ENCODE measurements around the gene PIM3.

PIM3 gene

GRCh38 chr22:49966041-49966773 lies 5.6 kb downstream of the PIM3 start:
- POLR2A ChIA-PET = interaction anchor here (0.6 kb wide), 1 partner anchor 46 kb away, joined by 3 read pairs; no protein-coding TSS in a partner anchor

GRCh38 chr22:49966774-49967705 lies 6.5 kb downstream of the PIM3 start:
- POLR2A ChIA-PET = interaction anchor here (1.1 kb wide), 1 partner anchor 276 kb away, joined by 4 read pairs; no protein-coding TSS in a partner anchor
- TF ChIP-seq, protein P1, sequence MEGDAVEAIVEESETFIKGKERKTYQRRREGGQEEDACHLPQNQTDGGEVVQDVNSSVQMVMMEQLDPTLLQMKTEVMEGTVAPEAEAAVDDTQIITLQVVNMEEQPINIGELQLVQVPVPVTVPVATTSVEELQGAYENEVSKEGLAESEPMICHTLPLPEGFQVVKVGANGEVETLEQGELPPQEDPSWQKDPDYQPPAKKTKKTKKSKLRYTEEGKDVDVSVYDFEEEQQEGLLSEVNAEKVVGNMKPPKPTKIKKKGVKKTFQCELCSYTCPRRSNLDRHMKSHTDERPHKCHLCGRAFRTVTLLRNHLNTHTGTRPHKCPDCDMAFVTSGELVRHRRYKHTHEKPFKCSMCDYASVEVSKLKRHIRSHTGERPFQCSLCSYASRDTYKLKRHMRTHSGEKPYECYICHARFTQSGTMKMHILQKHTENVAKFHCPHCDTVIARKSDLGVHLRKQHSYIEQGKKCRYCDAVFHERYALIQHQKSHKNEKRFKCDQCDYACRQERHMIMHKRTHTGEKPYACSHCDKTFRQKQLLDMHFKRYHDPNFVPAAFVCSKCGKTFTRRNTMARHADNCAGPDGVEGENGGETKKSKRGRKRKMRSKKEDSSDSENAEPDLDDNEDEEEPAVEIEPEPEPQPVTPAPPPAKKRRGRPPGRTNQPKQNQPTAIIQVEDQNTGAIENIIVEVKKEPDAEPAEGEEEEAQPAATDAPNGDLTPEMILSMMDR (IDR thresholded peaks at IDR 0.05; ENCODE audit: insufficient read depth, low read length, missing control alignments) = no peak
- H3K4me3 ChIP-seq (ENCODE audit: low read depth, low read length) = no peak overlapping the region
- no peak for DNase-seq (ENCODE audit: low read depth, low spot score)
- CTCF ChIA-PET = interaction anchor here (0.8 to 0.9 kb wide), 2 partner anchors 14 to 27 kb away, joined by 3 read pairs; no protein-coding TSS in a partner anchor

More at GRCh38 chr22:49966041-49966773, 5.6 kb downstream of the PIM3 start:
- no peak for DNase-seq (ENCODE audit: low read depth, low spot score)
- no peak overlapping the region for H3K4me3 ChIP-seq (ENCODE audit: low read depth, low read length)
- CTCF ChIA-PET = no interaction called here
- TF ChIP-seq, protein P1 (IDR thresholded peaks at IDR 0.05; ENCODE audit: insufficient read depth, low read length, missing control alignments) = no peak

DNA sequence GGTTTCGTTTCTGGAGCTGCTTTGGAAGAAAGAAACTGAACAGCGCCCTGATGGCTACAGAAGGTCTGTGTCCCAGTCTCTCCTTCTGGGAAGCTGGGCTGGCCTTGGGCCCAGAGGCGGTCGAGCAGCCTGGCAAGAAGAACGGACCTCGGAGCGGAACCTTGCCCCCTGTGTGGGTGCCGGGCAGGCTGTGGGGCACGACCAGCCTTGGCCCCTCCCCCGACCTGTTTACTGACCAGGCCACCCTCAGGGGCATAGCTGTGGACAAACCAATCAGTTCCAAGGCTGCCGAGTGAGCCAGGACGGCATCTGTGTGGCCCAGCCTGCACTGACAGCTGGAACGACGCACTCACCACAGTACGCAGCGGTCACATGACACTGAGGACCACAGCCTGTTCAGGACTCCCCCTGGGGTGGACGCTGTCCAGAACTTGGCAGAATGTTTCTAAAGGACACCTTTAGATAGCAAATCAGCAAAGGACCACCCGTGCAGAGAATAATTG lies 7.2 kb downstream of the PIM3 start:
- no peak for DNase-seq (ENCODE audit: low read depth, low spot score)
- TF ChIP-seq, protein P1 (IDR thresholded peaks at IDR 0.05; ENCODE audit: insufficient read depth, low read length, missing control alignments) = no peak
- H3K4me3 ChIP-seq (ENCODE audit: low read depth, low read length) = no peak overlapping the region
- ChIA-PET CTCF (interaction anchor here (0.8 to 0.9 kb wide), 2 partner anchors 15 to 26 kb away, joined by 3 read pairs; no protein-coding TSS in a partner anchor), POLR2A (interaction anchor here (1.1 kb wide), 1 partner anchor 275 kb away, joined by 4 read pairs; no protein-coding TSS in a partner anchor)

- H3K4me3 ChIP-seq (ENCODE audit: low read depth, low read length) = no peak overlapping the region
- ChIA-PET POLR2A (no interaction called here), CTCF (interaction anchor here (0.8 to 0.9 kb wide), 2 partner anchors 15 to 25 kb away, joined by 3 read pairs; no protein-coding TSS in a partner anchor)
- no peak for DNase-seq (ENCODE audit: low read depth, low spot score)
- TF ChIP-seq, protein P1 (IDR thresholded peaks at IDR 0.05; ENCODE audit: insufficient read depth, low read length, missing control alignments) = no peak
Measured at GRCh38 chr22:49968313-49968830, 7.8 kb downstream of the PIM3 start.

DNA sequence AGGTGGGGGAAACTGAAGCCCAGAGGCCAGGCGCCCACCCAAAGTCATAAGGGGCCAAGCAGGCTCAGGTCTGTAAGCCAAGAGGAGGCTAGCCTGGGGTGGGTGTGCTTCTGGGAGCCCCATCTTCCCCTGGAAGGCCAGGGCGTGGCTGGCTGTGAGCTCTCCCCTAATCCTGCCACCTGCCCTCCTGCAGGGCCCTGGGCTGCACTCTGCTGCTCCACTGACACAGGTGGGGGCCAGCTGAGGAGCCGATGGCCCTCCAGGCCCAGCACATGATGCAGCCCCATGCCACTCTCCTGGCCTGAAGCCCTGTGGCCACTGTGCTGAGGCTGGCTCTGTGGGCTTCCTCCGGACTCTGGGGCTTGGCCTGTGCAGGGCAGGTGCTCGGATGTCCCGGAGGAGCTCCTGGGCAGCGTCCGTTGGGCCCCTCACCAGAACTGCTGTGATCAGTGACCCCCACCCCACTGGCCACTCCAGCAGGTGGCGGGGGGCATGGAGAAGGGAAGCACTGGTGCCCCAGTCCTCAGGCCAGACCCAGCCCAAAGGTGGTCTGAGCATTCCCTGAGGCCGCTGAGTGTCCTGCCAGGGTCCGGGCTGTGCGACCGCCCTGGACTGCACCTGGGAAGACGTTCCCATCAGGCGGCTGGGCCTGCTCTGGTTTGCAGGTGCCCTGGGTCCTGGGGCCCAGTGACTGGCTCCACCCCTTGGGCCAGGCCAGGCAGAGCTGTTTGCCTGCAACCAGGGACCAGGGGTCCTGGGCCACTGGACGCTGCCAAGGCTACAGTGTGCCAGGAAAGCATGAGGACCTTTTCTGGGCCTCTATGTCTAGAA lies 8.5 kb downstream of the PIM3 start:
- H3K4me3 ChIP-seq (ENCODE audit: low read depth, low read length) = no peak overlapping the region
- ChIA-PET CTCF (interaction anchor here (1.5 kb wide), 1 partner anchor 25 kb away, joined by 4 read pairs; no protein-coding TSS in a partner anchor), POLR2A (no interaction called here)
- TF ChIP-seq, protein P1 (IDR thresholded peaks at IDR 0.05; ENCODE audit: insufficient read depth, low read length, missing control alignments) = no peak
- no peak for DNase-seq (ENCODE audit: low read depth, low spot score)
